CD4-positive, alpha-beta T cell treated with Interleukin-17A for 1 hour (primary cell): ENCODE measurements around the gene CYP24A1.

Experiments used
- DNase-seq: peaks from one replicate; pipeline ENCODE4 v3.0.0-alpha.2; 2020

The CYP24A1 gene

GRCh38 chr20:54155736-54156317 is 18.0 kb downstream of the CYP24A1 start:
- DNase-seq: no peak

GRCh38 chr20:54154439-54154838 is 19.3 kb downstream of the CYP24A1 start:
- DNase-seq: no peak

- DNase-seq: no peak
Observed at GRCh38 chr20:54153847-54154246, 19.9 kb downstream of the CYP24A1 start.

- no peak for DNase-seq
Observed at GRCh38 chr20:54153041-54153327, 20.8 kb downstream of the CYP24A1 start.

GRCh38 chr20:54152227-54153040 is 21.4 kb downstream of the CYP24A1 start:
- no peak for DNase-seq

- no peak for DNase-seq
Observed at GRCh38 chr20:54151511-54152226, 22.1 kb downstream of the CYP24A1 start.

GRCh38 chr20:54151075-54151439 is 22.7 kb downstream of the CYP24A1 start:
- DNase-seq: no peak

GRCh38 chr20:54149765-54150264 is 24.0 kb downstream of the CYP24A1 start:
- DNase-seq: no peak

GRCh38 chr20:54148947-54149764 is 24.6 kb downstream of the CYP24A1 start:
- DNase-seq: no peak

- DNase-seq: no peak
Observed at GRCh38 chr20:54146672-54147071, 27.1 kb downstream of the CYP24A1 start.

- no peak for DNase-seq
Observed at GRCh38 chr20:54144847-54145414, 28.9 kb downstream of the CYP24A1 start.

GRCh38 chr20:54140927-54141566 is 32.7 kb downstream of the CYP24A1 start:
- DNase-seq: no peak

GRCh38 chr20:54140486-54140885 is 33.3 kb downstream of the CYP24A1 start:
- no peak for DNase-seq

GRCh38 chr20:54140067-54140466 is 33.7 kb downstream of the CYP24A1 start:
- DNase-seq: no peak

- no peak for DNase-seq
Observed at GRCh38 chr20:54139188-54139587, 34.6 kb downstream of the CYP24A1 start.

GRCh38 chr20:54138427-54138826 is 35.4 kb downstream of the CYP24A1 start:
- no peak for DNase-seq

- DNase-seq: no peak
Observed at GRCh38 chr20:54137115-54137514, 36.7 kb downstream of the CYP24A1 start.

- DNase-seq: no peak
Observed at GRCh38 chr20:54134445-54135220, 39.2 kb downstream of the CYP24A1 start.

- DNase-seq: no peak
Observed at GRCh38 chr20:54133434-54134427, 40.1 kb downstream of the CYP24A1 start.
